HG03565 (cell line): Measurements from ENCODE around the gene SLC50A1.

Source experiments
- ATAC-seq: cut with Tn5 transposase; IDR thresholded peaks from one replicate; pipeline ENCODE4 v1.9.1; 2021; ENCODE audit warnings: mild to moderate bottlenecking, moderate library complexity; ENCODE audit not compliant: unreplicated experiment

The SLC50A1 gene

GRCh38 chr1:155182052-155182550 is 46.4 kb downstream of the SLC50A1 start:
- ATAC-seq, result no peak

- ATAC-seq, result no peak
Measured at GRCh38 chr1:155183775-155184221, 48.1 kb downstream of the SLC50A1 start.

GRCh38 chr1:155184351-155184811 is 48.7 kb downstream of the SLC50A1 start:
- ATAC-seq, result no peak

GRCh38 chr1:155184835-155185782 is 49.5 kb downstream of the SLC50A1 start:
- peak; percentile 64 for ATAC-seq

GRCh38 chr1:155185783-155186066 is 50.1 kb downstream of the SLC50A1 start:
- ATAC-seq, result no peak

GRCh38 chr1:155186067-155186793 is 50.6 kb downstream of the SLC50A1 start:
- no peak for ATAC-seq

GRCh38 chr1:155186794-155187455 is 51.3 kb downstream of the SLC50A1 start:
- no peak for ATAC-seq

GRCh38 chr1:155187456-155187891 is 51.8 kb downstream of the SLC50A1 start:
- no peak for ATAC-seq

- no peak for ATAC-seq
Measured at GRCh38 chr1:155188268-155188667, 52.6 kb downstream of the SLC50A1 start.
